ENCODE measurements around the gene VPS18. TPM values are rescaled to one million over a fixed set of nuclear protein-coding genes. Genes with fewer than 3 reads are reported as not detected.

Gene VPS18
- total RNA-seq, 2 experiments from 2014 or later, result 17.8 to 18.4 TPM

- Mint-ChIP-seq H3K27me3 (ENCODE audit: low read depth) (no peaks in the 10 kb centered on the region), H3K4me3 (no peak overlapping the region), H3K4me1 (ENCODE audit: low read depth) (no peaks in the 10 kb centered on the region), H3K27ac (no peak overlapping the region), H3K36me3 (ENCODE audit: low read depth) (no peaks in the 10 kb centered on the region), H3K9me3 (ENCODE audit: insufficient read depth) (no peaks in the 10 kb centered on the region)
- ChIA-PET POLR2A (no interaction called here), CTCF (interaction anchor here (0.8 kb wide), 1 partner anchor 9 kb away, joined by 3 read pairs; no protein-coding TSS in a partner anchor)
- no peak for DNase-seq
- no peak for ATAC-seq
These were observed 20.9 kb downstream of the VPS18 start for GRCh38 chr15:40915116-40915661.

- no peaks in the 10 kb centered on the region for H3K36me3 Mint-ChIP-seq (ENCODE audit: low read depth)
- CTCF ChIA-PET, result interaction anchor here (0.8 kb wide), 1 partner anchor 10 kb away, joined by 3 read pairs; no protein-coding TSS in a partner anchor
- H3K4me1 Mint-ChIP-seq (ENCODE audit: low read depth), result no peaks in the 10 kb centered on the region
- no peak overlapping the region for H3K27ac Mint-ChIP-seq
- H3K9me3 Mint-ChIP-seq (ENCODE audit: insufficient read depth), result no peaks in the 10 kb centered on the region
- no peaks in the 10 kb centered on the region for H3K27me3 Mint-ChIP-seq (ENCODE audit: low read depth)
- POLR2A ChIA-PET, result no interaction called here
- H3K4me3 Mint-ChIP-seq, result no peak overlapping the region
- no peak for DNase-seq
- no peak for ATAC-seq
These were observed 21.4 kb downstream of the VPS18 start for GRCh38 chr15:40915679-40916078.

- no peak overlapping the region for H3K27ac Mint-ChIP-seq
- ChIA-PET CTCF (interaction anchor here (1.8 kb wide), 1 partner anchor 14 kb away, joined by 5 read pairs; no protein-coding TSS in a partner anchor), POLR2A (no interaction called here)
- no peak for DNase-seq
- H3K4me1 Mint-ChIP-seq (ENCODE audit: low read depth), result no peaks in the 10 kb centered on the region
- H3K4me3 Mint-ChIP-seq, result no peak overlapping the region
- ATAC-seq, result no peak
- H3K36me3 Mint-ChIP-seq (ENCODE audit: low read depth), result no peaks in the 10 kb centered on the region
- no peaks in the 10 kb centered on the region for H3K27me3 Mint-ChIP-seq (ENCODE audit: low read depth)
- no peaks in the 10 kb centered on the region for H3K9me3 Mint-ChIP-seq (ENCODE audit: insufficient read depth)
These were observed 23.3 kb downstream of the VPS18 start for GRCh38 chr15:40917585-40917984.

- ChIA-PET POLR2A (no interaction called here), CTCF (interaction anchor here (1.5 to 2.5 kb wide), 4 partner anchors 12 to 23 kb away, joined by 3 to 12 read pairs (median 8); no protein-coding TSS in a partner anchor)
- H3K36me3 Mint-ChIP-seq (ENCODE audit: low read depth), result no peaks in the 10 kb centered on the region
- no peak overlapping the region for H3K4me3 Mint-ChIP-seq
- H3K9me3 Mint-ChIP-seq (ENCODE audit: insufficient read depth), result no peaks in the 10 kb centered on the region
- no peak for ATAC-seq
- no peak overlapping the region for H3K27ac Mint-ChIP-seq
- no peak for DNase-seq
- no peaks in the 10 kb centered on the region for H3K27me3 Mint-ChIP-seq (ENCODE audit: low read depth)
- no peaks in the 10 kb centered on the region for H3K4me1 Mint-ChIP-seq (ENCODE audit: low read depth)
These were observed 24.0 kb downstream of the VPS18 start for GRCh38 chr15:40918146-40918798.

- Mint-ChIP-seq H3K27ac (no peak overlapping the region), H3K4me1 (ENCODE audit: low read depth) (no peaks in the 10 kb centered on the region), H3K27me3 (ENCODE audit: low read depth) (peaks cover 3% of the 10 kb centered on the region), H3K4me3 (no peak overlapping the region), H3K9me3 (ENCODE audit: insufficient read depth) (no peaks in the 10 kb centered on the region), H3K36me3 (ENCODE audit: low read depth) (no peaks in the 10 kb centered on the region)
- DNase-seq, result no peak
- POLR2A ChIA-PET, result no interaction called here
- ATAC-seq, result no peak
- CTCF ChIA-PET, result interaction anchor here (1.5 to 2.5 kb wide), 4 partner anchors 12 to 23 kb away, joined by 3 to 12 read pairs (median 8); no protein-coding TSS in a partner anchor
These were observed 24.6 kb downstream of the VPS18 start for GRCh38 chr15:40918799-40919392.

- ATAC-seq, result no peak
- CTCF ChIA-PET, result interaction anchor here (1.6 kb wide), 1 partner anchor 9 kb away, joined by 6 read pairs; no protein-coding TSS in a partner anchor
- H3K27me3 Mint-ChIP-seq (ENCODE audit: low read depth), result peaks cover 32% of the 10 kb centered on the region
- POLR2A ChIA-PET, result no interaction called here
- H3K36me3 Mint-ChIP-seq (ENCODE audit: low read depth), result no peaks in the 10 kb centered on the region
- H3K27ac Mint-ChIP-seq, result no peak overlapping the region
- no peak for DNase-seq
- no peaks in the 10 kb centered on the region for H3K9me3 Mint-ChIP-seq (ENCODE audit: insufficient read depth)
- peaks cover 15% of the 10 kb centered on the region for H3K4me1 Mint-ChIP-seq (ENCODE audit: low read depth)
- no peak overlapping the region for H3K4me3 Mint-ChIP-seq
These were observed 27.8 kb downstream of the VPS18 start for GRCh38 chr15:40921949-40922607.

GRCh38 chr15:40922608-40923005, 28.4 kb downstream of the VPS18 start:
- ATAC-seq (no peak), DNase-seq (no peak)
- H3K4me1 Mint-ChIP-seq (ENCODE audit: low read depth), result peaks cover 18% of the 10 kb centered on the region
- H3K36me3 Mint-ChIP-seq (ENCODE audit: low read depth), result no peaks in the 10 kb centered on the region
- no peak overlapping the region for H3K4me3 Mint-ChIP-seq
- CTCF ChIA-PET, result interaction anchor here (0.8 to 10.5 kb wide), 3 partner anchors 8 to 262 kb away, joined by 3 to 97 read pairs (median 6); no protein-coding TSS in a partner anchor
- POLR2A ChIA-PET, result no interaction called here
- no peaks in the 10 kb centered on the region for H3K9me3 Mint-ChIP-seq (ENCODE audit: insufficient read depth)
- H3K27me3 Mint-ChIP-seq (ENCODE audit: low read depth), result peaks cover 37% of the 10 kb centered on the region
- no peak overlapping the region for H3K27ac Mint-ChIP-seq

- H3K27me3 Mint-ChIP-seq (ENCODE audit: low read depth), result peaks cover 43% of the 10 kb centered on the region
- DNase-seq (no peak), ATAC-seq (no peak)
- CTCF ChIA-PET, result interaction anchor here (0.8 to 10.5 kb wide), 3 partner anchors 18 to 261 kb away, joined by 3 to 97 read pairs (median 32); no protein-coding TSS in a partner anchor
- no peaks in the 10 kb centered on the region for H3K9me3 Mint-ChIP-seq (ENCODE audit: insufficient read depth)
- peaks cover 22% of the 10 kb centered on the region for H3K4me1 Mint-ChIP-seq (ENCODE audit: low read depth)
- POLR2A ChIA-PET, result interaction anchor here (1.1 kb wide), 1 partner anchor 15 kb away, joined by 3 read pairs; no protein-coding TSS in a partner anchor
- H3K27ac Mint-ChIP-seq, result no peak overlapping the region
- no peak overlapping the region for H3K4me3 Mint-ChIP-seq
- no peaks in the 10 kb centered on the region for H3K36me3 Mint-ChIP-seq (ENCODE audit: low read depth)
These were observed 29.3 kb downstream of the VPS18 start for GRCh38 chr15:40923551-40923950.

- Mint-ChIP-seq H3K36me3 (ENCODE audit: low read depth) (no peaks in the 10 kb centered on the region), H3K27ac (no peak overlapping the region), H3K4me3 (no peak overlapping the region), H3K27me3 (ENCODE audit: low read depth) (peaks cover 59% of the 10 kb centered on the region), H3K9me3 (ENCODE audit: insufficient read depth) (no peaks in the 10 kb centered on the region), H3K4me1 (ENCODE audit: low read depth) (peaks cover 37% of the 10 kb centered on the region)
- ATAC-seq (no peak), DNase-seq (no peak)
- POLR2A ChIA-PET, result interaction anchor here (0.6 kb wide), 1 partner anchor 21 kb away, joined by 3 read pairs; no protein-coding TSS in a partner anchor
- CTCF ChIA-PET, result interaction anchor here (3.2 to 10.5 kb wide), 2 partner anchors 16 to 20 kb away, joined by 32 to 97 read pairs; no protein-coding TSS in a partner anchor
These were observed 31.2 kb downstream of the VPS18 start for GRCh38 chr15:40925495-40925862.

GRCh38 chr15:40925863-40926658, 31.8 kb downstream of the VPS18 start:
- DNase-seq, result no peak
- no peak overlapping the region for H3K4me3 Mint-ChIP-seq
- POLR2A ChIA-PET, result interaction anchor here (0.6 kb wide), 1 partner anchor 21 kb away, joined by 3 read pairs; no protein-coding TSS in a partner anchor

More at GRCh38 chr15:40925863-40926658, 31.8 kb downstream of the VPS18 start:
- Mint-ChIP-seq H3K9me3 (ENCODE audit: insufficient read depth) (no peaks in the 10 kb centered on the region), H3K27me3 (ENCODE audit: low read depth) (peaks cover 65% of the 10 kb centered on the region), H3K4me1 (ENCODE audit: low read depth) (peaks cover 43% of the 10 kb centered on the region), H3K27ac (no peak overlapping the region), H3K36me3 (ENCODE audit: low read depth) (no peaks in the 10 kb centered on the region)
- CTCF ChIA-PET, result interaction anchor here (3.2 to 10.5 kb wide), 2 partner anchors 15 to 21 kb away, joined by 32 to 97 read pairs; no protein-coding TSS in a partner anchor
- ATAC-seq, result peak; percentile 35
